Panc1 (cell line): ENCODE results near the gene CDIPT. TPM values are rescaled to one million over a fixed set of nuclear protein-coding genes. Genes with fewer than 3 reads are reported as not detected.
A peak's percentile ranks its signal among the peaks of the same experiment; 100 is the strongest.

Experiments used
- ATAC-seq: fragments of 200-7000 bp; cut with Tn5 transposase; 2 replicates; pipeline ENCODE4 v1.9.1; 2020; ENCODE audit warnings: mild to moderate bottlenecking, moderate library complexity
- BruUV-seq: library from RNA; stranded (reverse); fragments of 400-500 nt; replicated peaks from 2 replicates; lab custom pipeline; 2021; lab: Mats Ljungman, UMichigan
- CTCF ChIA-PET: fragments of 300-600 bp; sonication (Branson Sonifier 250); formaldehyde crosslinking; loops from one replicate; lab custom pipeline; 2022; ENCODE audit warnings: antibody characterized with exemption; lab: Charles Lee
- POLR2A ChIA-PET: fragments of 300-600 bp; sonication (Branson Sonifier 250); formaldehyde crosslinking; loops from one replicate; lab custom pipeline; 2022; ENCODE audit warnings: antibody characterized with exemption; lab: Charles Lee
- DNase-seq: peaks from one replicate; pipeline ENCODE4 v3.0.0-alpha.2; 2010; ENCODE audit warnings: low read depth, low spot score
- H3K27ac ChIP-seq: 2 replicates; pipeline ENCODE4 v1.5.1; 2011; ENCODE audit warnings: mild to moderate bottlenecking, low read length, inconsistent platforms
- H3K27me3 ChIP-seq: fragments of 200-500 bp; sonication (Bioruptor generic); 2 replicates; pipeline ENCODE4 v1.6.0; 2014; ENCODE audit warnings: low read length, inconsistent platforms; ENCODE audit not compliant: control insufficient read depth, insufficient read depth
- H3K36me3 ChIP-seq: fragments of 200-500 bp; sonication (Bioruptor generic); 2 replicates; pipeline ENCODE4 v1.5.1; 2014; ENCODE audit warnings: inconsistent platforms, mild to moderate bottlenecking, low read length, moderate library complexity; ENCODE audit not compliant: control insufficient read depth, insufficient read depth
- H3K4me1 ChIP-seq: 2 replicates; pipeline ENCODE4 v1.5.1; 2011; ENCODE audit warnings: inconsistent platforms, mild to moderate bottlenecking, low read length, moderate library complexity; ENCODE audit not compliant: control insufficient read depth, insufficient read depth
- H3K4me3 ChIP-seq, 2 experiments: 2 replicates each; pipeline ENCODE4 v1.5.1; 2011 to 2012; ENCODE audit warnings: low read depth in 2 of 2, low read length in 2 of 2, mild to moderate bottlenecking in 2 of 2, inconsistent platforms in 1 of 2, moderate library complexity in 1 of 2
- H3K9me3 ChIP-seq: fragments of 200-500 bp; sonication (Bioruptor generic); 2 replicates; pipeline ENCODE4 v1.5.1; 2014; ENCODE audit warnings: low read depth, mild to moderate bottlenecking, inconsistent platforms, low read length, moderate library complexity; ENCODE audit not compliant: control insufficient read depth, insufficient read depth
- POLR2AphosphoS5 ChIP-seq: IDR thresholded peaks from 2 replicates; pipeline ENCODE4 v1.6.1; 2012; ENCODE audit warnings: mild to moderate bottlenecking, low read depth, low read length, moderate library complexity
- SIN3A ChIP-seq: IDR thresholded peaks from 2 replicates; pipeline ENCODE4 v1.6.1; 2012; ENCODE audit warnings: low read depth, mild to moderate bottlenecking, low read length, moderate library complexity, borderline replicate concordance; ENCODE audit not compliant: insufficient read depth
- TCF7L2 ChIP-seq: IDR thresholded peaks from 2 replicates; pipeline ENCODE4 v1.6.1; 2011; ENCODE audit warnings: mild to moderate bottlenecking, low read depth, low read length, inconsistent platforms
- in situ Hi-C: cut with HindIII; loops from 2 replicates; pipeline ENCODE4 v1.10.0; 2016; ENCODE audit warnings: low sequenced_read_pairs, low pct_unique_long_range_greater_than_20kb
- intact Hi-C: fragments of 100-400 bp; cut with micrococcal nuclease; formaldehyde crosslinking; loops from one replicate; pipeline ENCODE4 v1.10.0; 2022; ENCODE audit not compliant: unreplicated experiment
- total RNA-seq: library from RNA; stranded (reverse); gene quantifications from one replicate; pipeline ENCODE4 v1.2.1, GENCODE V29; 2021; ENCODE audit not compliant: unreplicated experiment
- TF ChIP-seq, protein P1 (sequence below): fragments of 450-650 bp; IDR thresholded peaks from 2 replicates; pipeline ENCODE4 v1.5.1; 2017; ENCODE audit warnings: mild to moderate bottlenecking
- TF ChIP-seq, protein P2 (sequence below), 2 experiments: IDR thresholded peaks; 2 replicates each; pipeline ENCODE4 v1.6.1; 2011 to 2012; ENCODE audit warnings: low read depth in 2 of 2, control low read depth in 1 of 2, low read length in 1 of 2, mild to moderate bottlenecking in 1 of 2, moderate library complexity in 1 of 2; ENCODE audit not compliant: insufficient read depth in 1 of 2

CDIPT gene
- total RNA-seq, 1 experiment from 2014 or later: 71.6 TPM

DNA sequence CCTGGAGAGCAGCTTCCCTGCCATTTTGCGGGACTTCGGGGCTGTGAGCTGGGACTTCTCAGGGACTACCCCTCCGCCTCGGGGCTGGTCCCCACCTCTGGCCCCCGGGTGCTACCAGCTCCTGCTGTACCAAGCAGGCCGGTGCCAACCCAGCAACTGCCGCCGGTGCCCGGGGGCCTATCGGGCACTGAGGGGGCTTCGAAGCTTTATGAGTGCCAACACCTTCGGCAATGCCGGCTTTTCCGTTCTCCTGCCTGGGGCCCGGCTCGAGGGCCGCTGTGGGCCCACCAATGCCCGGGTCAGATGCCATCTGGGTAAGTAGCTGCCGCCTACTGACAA is 38.5 kb upstream of the CDIPT start:
- no peaks in the 10 kb centered on the region for H3K9me3 ChIP-seq
- CTCF ChIA-PET: interaction anchor here (0.6 kb wide), 1 partner anchor 67 kb away, joined by 3 read pairs; no protein-coding TSS in a partner anchor
- peaks cover 5% of the 10 kb centered on the region; the same call in 1 of the 2 replicates for H3K4me1 ChIP-seq
- POLR2A ChIA-PET: interaction anchor here (0.6 to 1.3 kb wide), 3 partner anchors 21 to 953 kb away, joined by 3 to 6 read pairs (median 5); no protein-coding TSS in a partner anchor
- H3K4me3 ChIP-seq: peak overlapping the region; percentile 48 to 71
- BruUV-seq: no TSS peak
- no peak for DNase-seq
- TF ChIP-seq, protein P1, sequence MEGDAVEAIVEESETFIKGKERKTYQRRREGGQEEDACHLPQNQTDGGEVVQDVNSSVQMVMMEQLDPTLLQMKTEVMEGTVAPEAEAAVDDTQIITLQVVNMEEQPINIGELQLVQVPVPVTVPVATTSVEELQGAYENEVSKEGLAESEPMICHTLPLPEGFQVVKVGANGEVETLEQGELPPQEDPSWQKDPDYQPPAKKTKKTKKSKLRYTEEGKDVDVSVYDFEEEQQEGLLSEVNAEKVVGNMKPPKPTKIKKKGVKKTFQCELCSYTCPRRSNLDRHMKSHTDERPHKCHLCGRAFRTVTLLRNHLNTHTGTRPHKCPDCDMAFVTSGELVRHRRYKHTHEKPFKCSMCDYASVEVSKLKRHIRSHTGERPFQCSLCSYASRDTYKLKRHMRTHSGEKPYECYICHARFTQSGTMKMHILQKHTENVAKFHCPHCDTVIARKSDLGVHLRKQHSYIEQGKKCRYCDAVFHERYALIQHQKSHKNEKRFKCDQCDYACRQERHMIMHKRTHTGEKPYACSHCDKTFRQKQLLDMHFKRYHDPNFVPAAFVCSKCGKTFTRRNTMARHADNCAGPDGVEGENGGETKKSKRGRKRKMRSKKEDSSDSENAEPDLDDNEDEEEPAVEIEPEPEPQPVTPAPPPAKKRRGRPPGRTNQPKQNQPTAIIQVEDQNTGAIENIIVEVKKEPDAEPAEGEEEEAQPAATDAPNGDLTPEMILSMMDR: no peak
- TF ChIP-seq SIN3A: no peak
- TF ChIP-seq, protein P2, sequence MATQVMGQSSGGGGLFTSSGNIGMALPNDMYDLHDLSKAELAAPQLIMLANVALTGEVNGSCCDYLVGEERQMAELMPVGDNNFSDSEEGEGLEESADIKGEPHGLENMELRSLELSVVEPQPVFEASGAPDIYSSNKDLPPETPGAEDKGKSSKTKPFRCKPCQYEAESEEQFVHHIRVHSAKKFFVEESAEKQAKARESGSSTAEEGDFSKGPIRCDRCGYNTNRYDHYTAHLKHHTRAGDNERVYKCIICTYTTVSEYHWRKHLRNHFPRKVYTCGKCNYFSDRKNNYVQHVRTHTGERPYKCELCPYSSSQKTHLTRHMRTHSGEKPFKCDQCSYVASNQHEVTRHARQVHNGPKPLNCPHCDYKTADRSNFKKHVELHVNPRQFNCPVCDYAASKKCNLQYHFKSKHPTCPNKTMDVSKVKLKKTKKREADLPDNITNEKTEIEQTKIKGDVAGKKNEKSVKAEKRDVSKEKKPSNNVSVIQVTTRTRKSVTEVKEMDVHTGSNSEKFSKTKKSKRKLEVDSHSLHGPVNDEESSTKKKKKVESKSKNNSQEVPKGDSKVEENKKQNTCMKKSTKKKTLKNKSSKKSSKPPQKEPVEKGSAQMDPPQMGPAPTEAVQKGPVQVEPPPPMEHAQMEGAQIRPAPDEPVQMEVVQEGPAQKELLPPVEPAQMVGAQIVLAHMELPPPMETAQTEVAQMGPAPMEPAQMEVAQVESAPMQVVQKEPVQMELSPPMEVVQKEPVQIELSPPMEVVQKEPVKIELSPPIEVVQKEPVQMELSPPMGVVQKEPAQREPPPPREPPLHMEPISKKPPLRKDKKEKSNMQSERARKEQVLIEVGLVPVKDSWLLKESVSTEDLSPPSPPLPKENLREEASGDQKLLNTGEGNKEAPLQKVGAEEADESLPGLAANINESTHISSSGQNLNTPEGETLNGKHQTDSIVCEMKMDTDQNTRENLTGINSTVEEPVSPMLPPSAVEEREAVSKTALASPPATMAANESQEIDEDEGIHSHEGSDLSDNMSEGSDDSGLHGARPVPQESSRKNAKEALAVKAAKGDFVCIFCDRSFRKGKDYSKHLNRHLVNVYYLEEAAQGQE (IDR thresholded peaks at IDR 0.05; ENCODE audit: insufficient read depth in 1 of 2, low read depth in 2 of 2, low read length in 1 of 2): no peak
- TF ChIP-seq TCF7L2: no peak
- TF ChIP-seq POLR2AphosphoS5: no peak
- H3K27me3 ChIP-seq: no peaks in the 10 kb centered on the region
- intact Hi-C loops (no loop called here), in situ Hi-C loops (no loop called here)
- H3K27ac ChIP-seq: peak overlapping the region; percentile 70
- no peaks in the 10 kb centered on the region for H3K36me3 ChIP-seq
- ATAC-seq: no peak

DNA sequence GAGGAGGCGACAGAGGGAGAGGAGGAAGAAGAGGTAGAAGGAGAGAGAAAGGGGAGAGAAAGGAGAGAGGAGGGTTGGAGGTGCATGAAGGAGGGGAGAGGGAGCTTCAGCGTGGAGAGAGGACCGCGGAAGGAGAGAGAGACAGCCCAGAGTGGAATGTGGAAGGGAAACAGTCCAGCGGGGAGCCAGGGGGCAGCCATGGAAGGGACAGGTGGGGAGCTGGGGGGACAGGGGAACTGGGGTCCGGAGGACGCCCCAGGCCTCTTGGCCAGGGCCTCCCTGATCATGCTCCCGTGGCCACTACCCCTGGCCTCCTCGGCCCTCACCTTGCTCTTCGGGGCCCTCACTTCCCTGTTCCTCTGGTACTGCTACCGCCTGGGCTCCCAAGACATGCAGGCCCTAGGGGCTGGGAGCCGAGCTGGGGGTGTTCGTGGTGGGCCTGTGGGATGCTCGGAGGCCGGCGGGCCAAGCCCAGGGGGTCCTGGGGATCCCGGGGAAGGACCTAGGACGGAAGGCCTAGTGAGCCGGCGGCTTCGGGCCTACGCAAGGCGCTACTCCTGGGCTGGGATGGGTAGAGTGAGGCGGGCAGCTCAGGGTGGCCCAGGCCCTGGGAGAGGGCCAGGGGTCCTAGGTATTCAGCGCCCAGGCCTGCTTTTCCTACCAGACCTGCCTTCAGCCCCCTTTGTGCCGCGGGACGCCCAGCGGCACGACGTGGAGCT is 38.0 kb upstream of the CDIPT start:
- H3K4me1 ChIP-seq: peaks cover 5% of the 10 kb centered on the region; the same call in 1 of the 2 replicates
- CTCF ChIA-PET: interaction anchor here (0.5 to 0.6 kb wide), 3 partner anchors 65 to 72 kb away, joined by 3 read pairs; no protein-coding TSS in a partner anchor
- H3K4me3 ChIP-seq: peak overlapping the region; percentile 48 to 71
- POLR2A ChIA-PET: interaction anchor here (0.6 to 1.3 kb wide), 7 partner anchors 13 to 953 kb away, joined by 3 to 9 read pairs (median 5); no protein-coding TSS in a partner anchor
- H3K27me3 ChIP-seq: no peaks in the 10 kb centered on the region
- H3K9me3 ChIP-seq: no peaks in the 10 kb centered on the region
- intact Hi-C loops: no loop called here
- in situ Hi-C loops: no loop called here
- DNase-seq (no peak), ATAC-seq (0 out of 2 replicates have a peak, but pooled peaks have one; percentile 3)
- 0 out of 2 replicates have a peak, but pooled peaks have one; percentile 24 for TF ChIP-seq POLR2AphosphoS5
- TF ChIP-seq, protein P2 (IDR thresholded peaks at IDR 0.05; ENCODE audit: insufficient read depth in 1 of 2, low read depth in 2 of 2, low read length in 1 of 2): no peak
- TF ChIP-seq SIN3A: 0 out of 2 replicates have a peak, but pooled peaks have one; percentile 32
- TSS peak; percentile 98 for BruUV-seq
- H3K36me3 ChIP-seq: no peaks in the 10 kb centered on the region
- H3K27ac ChIP-seq: peak overlapping the region; percentile 70
